H1 (cell line): ENCODE measurements around the gene NAV2. TPM values are rescaled to one million over a fixed set of nuclear protein-coding genes. Genes with fewer than 3 reads are reported as not detected.

Experiments used
- CTCF ChIA-PET: fragments of 300-600 bp; sonication (Branson Sonifier 250); formaldehyde crosslinking; loops from one replicate; lab custom pipeline; 2021; ENCODE audit not compliant: partially characterized antibody; lab: Charles Lee
- POLR2A ChIA-PET: fragments of 300-600 bp; sonication (Branson Sonifier 250); formaldehyde crosslinking; loops from one replicate; lab custom pipeline; 2021; ENCODE audit warnings: inconsistent platforms; ENCODE audit not compliant: partially characterized antibody; lab: Charles Lee
- DNase-seq, 2 experiments: peaks; one replicate each; pipeline versions ENCODE4 v3.0.0 to v3.0.0-alpha.2; 2010 to 2022; ENCODE audit warnings: low spot score in 2 of 2, low read depth in 1 of 2, mixed read lengths in 1 of 2
- FAIRE-seq: peaks from 2 replicates; lab custom pipeline; 2011; peaks lifted over from hg19 to GRCh38; lab: Jason Lieb, UNC
- H2AFZ ChIP-seq: 2 replicates; pipeline ENCODE4 v1.8.1; 2012; ENCODE audit warnings: low read length, inconsistent platforms
- H2AK5ac ChIP-seq: 2 replicates; pipeline ENCODE4 v1.6.1; 2013; ENCODE audit warnings: low read depth, low read length
- H2BK120ac ChIP-seq: replicated peaks from 2 replicates; pipeline ENCODE3; 2013; ENCODE audit warnings: low read depth, low read length, inconsistent platforms
- H2BK12ac ChIP-seq: 2 replicates; pipeline ENCODE4 v1.6.1; 2013; ENCODE audit warnings: low read depth, low read length
- H2BK15ac ChIP-seq: 2 replicates; pipeline ENCODE4 v1.6.1; 2013; ENCODE audit warnings: low read length
- H2BK20ac ChIP-seq: 2 replicates; pipeline ENCODE4 v1.6.1; 2013; ENCODE audit warnings: low read length
- H2BK5ac ChIP-seq: 2 replicates; pipeline ENCODE4 v1.6.1; 2013; ENCODE audit warnings: low read depth, low read length
- H3K14ac ChIP-seq: 2 replicates; pipeline ENCODE4 v1.6.1; 2013; ENCODE audit warnings: inconsistent platforms; ENCODE audit not compliant: insufficient read length
- H3K18ac ChIP-seq: 2 replicates; pipeline ENCODE4 v1.6.1; 2013; ENCODE audit warnings: low read length; ENCODE audit errors: extremely low read depth
- H3K23ac ChIP-seq: 2 replicates; pipeline ENCODE4 v1.6.1; 2013; ENCODE audit warnings: inconsistent platforms; ENCODE audit not compliant: insufficient read length
- H3K23me2 ChIP-seq: 2 replicates; pipeline ENCODE4 v1.6.1; 2013; ENCODE audit warnings: low read depth, low read length
- H3K27ac ChIP-seq: 2 replicates; pipeline ENCODE4 v1.6.1; 2011; ENCODE audit warnings: low read depth, low read length, inconsistent platforms
- H3K27me3 ChIP-seq, 4 experiments: replicated peaks in 1 of 4; 1 replicate in 1 of 4; 2 replicates in 3 of 4; pipeline versions ENCODE4 v1.6.1 to v1.8.1; 2011 to 2013; ENCODE audit warnings: low read length in 3 of 4, mild to moderate bottlenecking in 3 of 4, inconsistent platforms in 2 of 4, mixed read lengths in 2 of 4, moderate library complexity in 1 of 4; ENCODE audit not compliant: control insufficient read depth in 3 of 4, insufficient read depth in 3 of 4; ENCODE audit errors: extremely low read depth in 1 of 4
- H3K36me3 ChIP-seq, 4 experiments: 2 replicates each; pipeline versions ENCODE4 v1.6.1 to v1.8.1; 2011 to 2013; ENCODE audit warnings: mild to moderate bottlenecking in 4 of 4, low read length in 3 of 4, moderate library complexity in 2 of 4, control low read depth in 1 of 4, inconsistent platforms in 1 of 4; ENCODE audit not compliant: insufficient read depth in 4 of 4, control insufficient read depth in 2 of 4
- H3K4ac ChIP-seq: replicated peaks from 2 replicates; pipeline ENCODE3; 2013; ENCODE audit warnings: low read length, low read depth, mixed read lengths, inconsistent platforms; ENCODE audit not compliant: insufficient read length
- H3K4me1 ChIP-seq, 4 experiments: replicated peaks in 1 of 4; 1 replicate in 1 of 4; 2 replicates in 3 of 4; pipeline versions ENCODE4 v1.6.1 to v1.8.1; 2011 to 2013; ENCODE audit warnings: low read length in 3 of 4, inconsistent platforms in 2 of 4, mixed read lengths in 1 of 4; ENCODE audit not compliant: insufficient read depth in 4 of 4, control insufficient read depth in 3 of 4
- H3K4me2 ChIP-seq, 2 experiments: 2 replicates each; pipeline versions ENCODE4 v1.6.1 to v1.8.1; 2011 to 2013; ENCODE audit warnings: low read depth in 2 of 2, low read length in 2 of 2, control low read depth in 1 of 2, inconsistent platforms in 1 of 2, mild to moderate bottlenecking in 1 of 2; ENCODE audit not compliant: insufficient read depth in 1 of 2
- H3K4me3 ChIP-seq, 4 experiments: fragments of 200-600, 300-600 bp in 1 of 4; sonication (generic), shearing (Covaris generic), sonication (Bioruptor Twin) in 1 of 4; 2 replicates each; pipeline versions ENCODE4 v1.5.1 to v1.8.1; 2011 to 2016; ENCODE audit warnings: low read length in 4 of 4, low read depth in 3 of 4, control low read depth in 2 of 4, inconsistent platforms in 2 of 4, mild to moderate bottlenecking in 2 of 4, mixed read lengths in 1 of 4, moderate library complexity in 1 of 4; ENCODE audit not compliant: insufficient read depth in 2 of 4; ENCODE audit errors: extremely low read depth in 1 of 4
- H3K56ac ChIP-seq: replicated peaks from 2 replicates; pipeline ENCODE3; 2013; ENCODE audit warnings: low read depth, mild to moderate bottlenecking, mixed read lengths, low read length, inconsistent platforms; ENCODE audit not compliant: insufficient read length
- H3K79me1 ChIP-seq: 2 replicates; pipeline ENCODE4 v1.6.1; 2013; ENCODE audit warnings: low read depth, low read length, control low read depth
- H3K79me2 ChIP-seq, 2 experiments: 2 replicates each; pipeline versions ENCODE4 v1.6.1 to v1.8.1; 2012 to 2013; ENCODE audit warnings: low read length in 2 of 2, mild to moderate bottlenecking in 2 of 2, inconsistent platforms in 1 of 2; ENCODE audit not compliant: insufficient read depth in 2 of 2, control insufficient read depth in 1 of 2
- H3K9ac ChIP-seq, 4 experiments: replicated peaks in 1 of 4; 1 replicate in 1 of 4; 2 replicates in 3 of 4; pipeline versions ENCODE4 v1.6.1 to v1.8.1; 2011 to 2013; ENCODE audit warnings: low read depth in 3 of 4, low read length in 3 of 4, control low read depth in 2 of 4, mild to moderate bottlenecking in 2 of 4, moderate library complexity in 2 of 4, inconsistent platforms in 1 of 4; ENCODE audit errors: extremely low read depth in 1 of 4
- H3K9me3 ChIP-seq, 2 experiments: 2 replicates each; pipeline versions ENCODE4 v1.6.1 to v1.8.1; 2012 to 2013; ENCODE audit warnings: mild to moderate bottlenecking in 2 of 2, moderate library complexity in 2 of 2, control low read depth in 1 of 2, inconsistent platforms in 1 of 2, low read depth in 1 of 2, low read length in 1 of 2, mixed read lengths in 1 of 2; ENCODE audit not compliant: insufficient read depth in 2 of 2
- H4K20me1 ChIP-seq, 2 experiments: replicated peaks in 1 of 2; 2 replicates each; pipeline versions ENCODE3 to v1.8.1; 2011 to 2013; ENCODE audit warnings: inconsistent platforms in 2 of 2, low read length in 2 of 2, mild to moderate bottlenecking in 1 of 2; ENCODE audit not compliant: insufficient read depth in 2 of 2, control insufficient read depth in 1 of 2
- H4K5ac ChIP-seq: 2 replicates; pipeline ENCODE4 v1.6.1; 2013; ENCODE audit warnings: low read length, low read depth, mixed read lengths, inconsistent platforms; ENCODE audit not compliant: insufficient read length
- H4K8ac ChIP-seq: 2 replicates; pipeline ENCODE4 v1.8.0; 2013; ENCODE audit warnings: mild to moderate bottlenecking, moderate library complexity, low read length, inconsistent platforms; ENCODE audit not compliant: insufficient read depth; ENCODE audit errors: extremely low read depth
- H4K91ac ChIP-seq: replicated peaks from 2 replicates; pipeline ENCODE3; 2013; ENCODE audit warnings: low read length, mixed read lengths, inconsistent platforms; ENCODE audit not compliant: insufficient read length
- GTF2F1 ChIP-seq: IDR thresholded peaks from 2 replicates; pipeline ENCODE4 v1.6.1; 2012; ENCODE audit warnings: low read depth, low read length, improper control_type of control experiment, borderline replicate concordance
- KDM5A ChIP-seq: fragments of 200-600 bp; IDR thresholded peaks from 2 replicates; pipeline ENCODE4 v1.7.1; 2012; ENCODE audit warnings: mild to moderate bottlenecking, low read length, inconsistent platforms, mixed read lengths
- NRF1 ChIP-seq: IDR thresholded peaks from 2 replicates; pipeline ENCODE4 v1.6.1; 2011; ENCODE audit warnings: mild to moderate bottlenecking, low read depth, low read length, improper control_type of control experiment
- SIRT6 ChIP-seq: IDR thresholded peaks from one replicate; pipeline ENCODE4 v1.7.1; 2012; ENCODE audit warnings: low read length, inconsistent platforms
- WGBS, 2 experiments: shearing (Covaris generic) in 1 of 2; methylation state at CpG; one replicate each; pipeline versions ENCODE4 v1.1.6 to v1.1.7; 2013 to 2015; ENCODE audit warnings: low lambda C conversion rate in 2 of 2, mixed read lengths in 2 of 2, inconsistent platforms in 1 of 2, low coverage in 1 of 2, missing lambda C conversion rate in 1 of 2; ENCODE audit not compliant: insufficient replicate concordance in 2 of 2, insufficient coverage in 1 of 2, insufficient read length in 1 of 2; ENCODE audit errors: extremely low coverage in 1 of 2, missing lambda C conversion rate in 1 of 2; 5-methylcytosine and 5-hydroxymethylcytosine counted together
- polyA plus RNA-seq, 7 experiments: library from polyadenylated mRNA; depleted of rRNA in 3 of 7; stranded (reverse) in 5 of 7; unstranded in 2 of 7; fragments of >200 nt in 5 of 7; fragments of 200-250 nt in 2 of 7; gene quantifications; 1 replicate in 5 of 7; 2 replicates in 1 of 7; 4 replicates in 1 of 7; pipeline versions ENCODE4 v1.2.1 to v1.2.3, GENCODE V29; 2011 to 2013; ENCODE audit warnings: missing spikeins in 2 of 7, mixed read lengths in 2 of 7
- total RNA-seq: library from RNA; stranded (reverse); fragmentation: NEBNext Ultra II Directional; extraction: Animal tissue kit (Norgen Biotek cat#: 25700); gene quantifications from 2 replicates; pipeline ENCODE4 v1.2.1, GENCODE V29; 2021

NAV2 gene
- total and polyA plus RNA-seq, 2 of the 8 experiments (the other 6 are each of a cell fraction or from before 2014, with no cell fraction given): 35.6 to 73.6 TPM

DNA sequence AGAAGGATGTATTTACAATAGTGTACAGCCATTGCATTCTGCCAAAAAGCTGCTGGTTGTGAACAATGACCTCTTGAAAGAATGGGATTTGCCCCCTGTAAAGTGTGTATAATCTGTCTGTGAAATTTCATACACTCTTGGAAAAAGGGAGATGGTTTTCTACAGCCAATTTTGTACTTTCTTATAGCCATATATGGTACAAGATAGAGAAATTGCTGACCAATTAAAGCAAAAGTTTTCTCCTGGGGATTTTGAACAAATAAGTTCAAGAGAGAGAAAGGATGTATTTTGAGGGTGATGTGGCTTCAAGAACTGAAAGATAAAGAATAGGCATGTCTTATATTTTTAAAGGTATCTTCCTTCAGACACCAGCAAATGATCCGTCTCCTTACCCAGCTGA, 211.0 kb downstream of the NAV2 start:
- no peak for FAIRE-seq
- TF ChIP-seq NRF1: no peak
- TF ChIP-seq GTF2F1: no peak
- TF ChIP-seq KDM5A: no peak
- TF ChIP-seq SIRT6: no peak

More for the DNA sequence above, 211.0 kb downstream of the NAV2 start:
- Histone ChIP-seq H4K20me1 (no peaks in the 10 kb centered on the region), H3K4ac (no peak overlapping the region), H3K79me1 (no peaks in the 10 kb centered on the region; the same call in 1 of the 2 replicates), H3K4me2 (no peak overlapping the region), H3K4me1 (peaks cover 0 to 3% (median 0%) of the 10 kb centered on the region in 4 experiments; a peak in 2 of 7 replicates), H3K36me3 (peaks cover 0 to 2% (median 0%) of the 10 kb centered on the region in 4 experiments; a peak in 1 of 8 replicates), H2BK15ac (no peak overlapping the region), H3K4me3 (no peak overlapping the region), H3K56ac (no peak overlapping the region), H2AK5ac (no peak overlapping the region), H3K27me3 (no peaks in the 10 kb centered on the region), H2AFZ (no peak overlapping the region), H2BK12ac (no peak overlapping the region), H3K14ac (no peak overlapping the region), H3K23ac (no peak overlapping the region), H4K8ac (no peak overlapping the region), H3K9ac (no peak overlapping the region), H3K9me3 (no peaks in the 10 kb centered on the region), H3K23me2 (no peaks in the 10 kb centered on the region), H3K79me2 (no peaks in the 10 kb centered on the region), H3K27ac (no peak overlapping the region), H2BK120ac (no peak overlapping the region), H4K91ac (no peak overlapping the region), H3K18ac (no peak overlapping the region), H2BK20ac (no peak overlapping the region), H2BK5ac (no peak overlapping the region), H4K5ac (no peak overlapping the region)
- no peak for DNase-seq
- WGBS, 2 experiments: 93% methylated on average over 1 of the region's 1 CpG; no CpG with 5 or more reads in 1 of the 2 experiments
- CTCF ChIA-PET: interaction anchor here (1.1 to 6.0 kb wide), 5 partner anchors 10 to 366 kb away, joined by 3 to 37 read pairs (median 5); no protein-coding TSS in a partner anchor
- POLR2A ChIA-PET: no interaction called here
